GM20000 (cell line): Measurements from ENCODE around the gene FBXO24.
"Not testable (repeated sequence)": the region's sequence is repeated elsewhere in the genome, so short reads cannot be mapped to it uniquely, and the experiment has no call there.

ENCODE experiments used
- DNase-seq: peaks from one replicate; pipeline ENCODE4 v3.0.0; 2012; ENCODE audit warnings: low spot score
- TF ChIP-seq, protein P1 (sequence below): IDR thresholded peaks from 2 replicates; pipeline ENCODE4 v1.5.1; 2012; ENCODE audit warnings: mild to moderate bottlenecking, control low read depth; ENCODE audit errors: extremely low read depth, missing control alignments

The FBXO24 gene, protein sequence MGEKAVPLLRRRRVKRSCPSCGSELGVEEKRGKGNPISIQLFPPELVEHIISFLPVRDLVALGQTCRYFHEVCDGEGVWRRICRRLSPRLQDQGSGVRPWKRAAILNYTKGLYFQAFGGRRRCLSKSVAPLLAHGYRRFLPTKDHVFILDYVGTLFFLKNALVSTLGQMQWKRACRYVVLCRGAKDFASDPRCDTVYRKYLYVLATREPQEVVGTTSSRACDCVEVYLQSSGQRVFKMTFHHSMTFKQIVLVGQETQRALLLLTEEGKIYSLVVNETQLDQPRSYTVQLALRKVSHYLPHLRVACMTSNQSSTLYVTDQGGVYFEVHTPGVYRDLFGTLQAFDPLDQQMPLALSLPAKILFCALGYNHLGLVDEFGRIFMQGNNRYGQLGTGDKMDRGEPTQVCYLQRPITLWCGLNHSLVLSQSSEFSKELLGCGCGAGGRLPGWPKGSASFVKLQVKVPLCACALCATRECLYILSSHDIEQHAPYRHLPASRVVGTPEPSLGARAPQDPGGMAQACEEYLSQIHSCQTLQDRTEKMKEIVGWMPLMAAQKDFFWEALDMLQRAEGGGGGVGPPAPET

DNA sequence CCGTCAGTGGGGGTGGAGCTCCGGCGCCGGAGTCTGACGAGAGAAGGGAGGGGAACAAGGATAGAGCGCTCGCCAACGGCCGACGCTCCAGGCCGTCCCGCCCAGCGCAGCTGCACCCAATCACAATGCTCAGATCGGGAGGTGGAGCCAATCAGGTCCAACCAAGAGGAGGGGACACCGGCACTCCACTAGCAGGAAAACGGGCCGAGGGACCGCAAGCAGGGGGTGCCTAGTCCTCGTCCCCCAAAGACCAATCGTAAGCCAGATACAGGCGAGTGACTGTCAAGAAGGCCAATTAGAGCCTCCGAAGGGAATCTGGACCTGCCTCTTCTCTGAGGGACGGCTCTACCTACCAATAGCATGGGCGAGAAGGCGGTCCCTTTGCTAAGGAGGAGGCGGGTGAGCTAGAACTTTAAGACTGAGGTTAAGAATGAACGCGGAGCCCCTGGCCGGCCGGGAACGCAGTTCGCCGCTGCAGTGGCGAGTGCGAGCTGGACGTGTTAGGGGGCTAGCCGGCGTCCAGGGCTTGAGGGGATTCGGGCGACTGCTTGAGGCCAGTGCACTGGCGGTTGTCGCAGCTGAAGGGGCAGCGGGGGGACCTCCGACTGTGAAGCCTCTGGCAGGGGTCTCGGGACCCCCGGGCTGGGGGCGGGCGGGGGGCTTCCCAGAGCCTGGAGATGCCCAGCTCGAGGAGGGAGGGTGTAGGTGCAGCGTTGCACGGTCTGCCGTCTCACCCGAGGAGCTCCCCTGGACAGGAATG is at the start of gene FBXO24:
Gene FBXO24, plus strand, starts transcription at position 63 of the 760 bp plus-strand sequence. Its CDS starts 298 bp downstream, at position 361.
- DNase-seq = peak; percentile 99

GRCh38 chr7:100536695-100537094 is 49.4 kb upstream of the FBXO24 start:
- not testable (repeated sequence) for DNase-seq

More for the DNA sequence above, at the start of gene FBXO24:
- TF ChIP-seq, protein P1, sequence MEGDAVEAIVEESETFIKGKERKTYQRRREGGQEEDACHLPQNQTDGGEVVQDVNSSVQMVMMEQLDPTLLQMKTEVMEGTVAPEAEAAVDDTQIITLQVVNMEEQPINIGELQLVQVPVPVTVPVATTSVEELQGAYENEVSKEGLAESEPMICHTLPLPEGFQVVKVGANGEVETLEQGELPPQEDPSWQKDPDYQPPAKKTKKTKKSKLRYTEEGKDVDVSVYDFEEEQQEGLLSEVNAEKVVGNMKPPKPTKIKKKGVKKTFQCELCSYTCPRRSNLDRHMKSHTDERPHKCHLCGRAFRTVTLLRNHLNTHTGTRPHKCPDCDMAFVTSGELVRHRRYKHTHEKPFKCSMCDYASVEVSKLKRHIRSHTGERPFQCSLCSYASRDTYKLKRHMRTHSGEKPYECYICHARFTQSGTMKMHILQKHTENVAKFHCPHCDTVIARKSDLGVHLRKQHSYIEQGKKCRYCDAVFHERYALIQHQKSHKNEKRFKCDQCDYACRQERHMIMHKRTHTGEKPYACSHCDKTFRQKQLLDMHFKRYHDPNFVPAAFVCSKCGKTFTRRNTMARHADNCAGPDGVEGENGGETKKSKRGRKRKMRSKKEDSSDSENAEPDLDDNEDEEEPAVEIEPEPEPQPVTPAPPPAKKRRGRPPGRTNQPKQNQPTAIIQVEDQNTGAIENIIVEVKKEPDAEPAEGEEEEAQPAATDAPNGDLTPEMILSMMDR = no peak

DNA sequence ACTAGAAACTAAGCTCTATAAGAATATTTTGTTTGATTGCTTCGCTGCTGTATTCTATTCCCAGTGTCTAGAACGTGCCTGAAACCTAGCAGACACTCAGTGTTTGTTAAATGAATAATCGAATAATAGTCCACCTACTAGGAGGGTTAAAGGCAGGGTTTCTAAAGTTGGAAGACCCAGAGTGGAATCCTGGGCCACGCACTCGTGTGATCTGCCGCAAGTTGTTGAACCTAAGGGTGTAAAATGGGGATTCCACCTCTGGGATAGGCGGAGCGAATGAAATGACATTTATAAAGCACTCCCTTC is 47.8 kb upstream of the FBXO24 start:
- no peak for DNase-seq

DNA sequence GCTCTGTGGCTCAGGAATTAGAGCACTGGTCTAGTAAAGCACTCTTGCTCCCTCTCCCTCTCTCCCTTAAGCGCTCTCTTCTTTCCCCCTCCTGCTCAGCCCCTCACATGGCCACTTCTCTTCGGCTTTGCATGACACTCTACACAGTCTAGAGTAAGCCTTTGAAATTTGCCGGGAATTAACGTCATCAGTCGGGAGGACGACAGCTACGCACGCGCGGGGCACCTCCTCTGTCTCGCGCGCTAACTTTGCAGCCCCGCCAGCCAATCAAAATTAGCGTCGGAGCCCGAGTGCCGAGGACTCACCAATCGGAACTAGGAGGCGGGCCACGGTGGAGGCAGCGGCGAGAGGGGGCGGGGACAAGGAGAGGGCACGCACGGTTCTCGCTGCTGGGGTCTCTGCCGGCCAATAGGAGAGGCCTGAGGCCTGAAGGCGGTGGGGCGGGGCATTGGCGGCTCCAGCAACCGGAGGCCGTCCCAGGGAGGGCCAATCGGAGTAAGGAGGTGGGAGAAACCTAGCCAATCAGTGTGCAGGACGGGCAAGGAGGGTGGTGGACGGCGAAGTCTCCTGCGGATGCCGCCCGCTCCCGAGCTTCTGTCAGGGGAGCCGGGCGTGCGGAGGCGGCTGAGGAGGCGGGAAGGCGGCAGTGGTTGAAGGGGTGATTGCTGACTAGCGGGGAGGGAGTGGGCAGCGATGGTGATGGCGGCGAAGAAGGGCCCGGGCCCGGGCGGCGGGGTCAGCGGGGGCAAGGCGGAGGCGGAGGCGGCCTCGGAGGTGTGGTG is 47.3 kb upstream of the FBXO24 start, which contains the start of gene AGFG2:
Gene AGFG2, plus strand, starts transcription at position 550 of the 782 bp plus-strand sequence. Its CDS starts 144 bp downstream, at position 694.
- TF ChIP-seq, protein P1 = no peak
- DNase-seq = peak; percentile 98

More for the DNA sequence above, 47.8 kb upstream of the FBXO24 start:
- TF ChIP-seq, protein P1 = no peak

GRCh38 chr7:100539436-100540006 is 46.6 kb upstream of the FBXO24 start:
- TF ChIP-seq, protein P1 = no peak
- DNase-seq = no peak

- TF ChIP-seq, protein P1 = no peak
- no peak for DNase-seq
Measured at GRCh38 chr7:100540073-100540723, 45.9 kb upstream of the FBXO24 start.

- DNase-seq = not testable (repeated sequence)
Measured at GRCh38 chr7:100541309-100541708, 44.8 kb upstream of the FBXO24 start.
